Nephron (organoid): Measurements from ENCODE around the gene MAGI1.

ENCODE experiments used
- H3K27ac Mint-ChIP-seq, 3 experiments: 2 replicates each; pipeline ENCODE4 v1.8.0; 2020; ENCODE audit warnings: mixed read lengths in 3 of 3, mild to moderate bottlenecking in 2 of 3, moderate library complexity in 1 of 3
- H3K27me3 Mint-ChIP-seq: 2 replicates; pipeline ENCODE4 v1.8.0; 2021; ENCODE audit warnings: low read depth, mild to moderate bottlenecking, moderate library complexity, mixed read lengths
- H3K36me3 Mint-ChIP-seq: 2 replicates; pipeline ENCODE4 v1.8.0; 2020; ENCODE audit warnings: low read depth, mixed read lengths
- H3K4me1 Mint-ChIP-seq: 2 replicates; pipeline ENCODE4 v1.8.0; 2020; ENCODE audit warnings: mixed read lengths
- H3K4me3 Mint-ChIP-seq, 3 experiments: 2 replicates each; pipeline ENCODE4 v1.8.0; 2020; ENCODE audit warnings: mild to moderate bottlenecking in 3 of 3, mixed read lengths in 3 of 3, moderate library complexity in 2 of 3
- H3K9me3 Mint-ChIP-seq: 2 replicates; pipeline ENCODE4 v1.8.0; 2020; ENCODE audit warnings: mixed read lengths
- CTCF ChIP-seq, 3 experiments: fragments of 200-600 bp; sonication (generic); IDR thresholded peaks; one replicate each; pipeline ENCODE4 v1.5.0; 2021; ENCODE audit warnings: antibody characterized with exemption in 3 of 3; ENCODE audit not compliant: unreplicated experiment in 3 of 3

The MAGI1 gene

GRCh38 chr3:65334045-65334665, 704.6 kb downstream of the MAGI1 start:
- peak in 2 of 3 experiments; percentile 21 to 29 for TF ChIP-seq CTCF (IDR thresholded peaks at IDR 0.05; ENCODE audit: unreplicated experiment in 3 of 3)
- Mint-ChIP-seq H3K4me3 (no peak overlapping the region), H3K9me3 (no peaks in the 10 kb centered on the region), H3K27ac (peak overlapping the region; percentile 36 to 80 (median 80)), H3K36me3 (no peaks in the 10 kb centered on the region), H3K4me1 (peaks cover 28% of the 10 kb centered on the region), H3K27me3 (peaks cover 4% of the 10 kb centered on the region)

- TF ChIP-seq CTCF (IDR thresholded peaks at IDR 0.05; ENCODE audit: unreplicated experiment in 3 of 3): no peak
- peaks cover 2% of the 10 kb centered on the region for H3K9me3 Mint-ChIP-seq
- H3K4me1 Mint-ChIP-seq: peaks cover 24% of the 10 kb centered on the region
- H3K36me3 Mint-ChIP-seq: no peaks in the 10 kb centered on the region
- no peak overlapping the region for H3K27ac Mint-ChIP-seq
- H3K4me3 Mint-ChIP-seq: no peak overlapping the region
- peaks cover 7% of the 10 kb centered on the region for H3K27me3 Mint-ChIP-seq
Observed at GRCh38 chr3:65331730-65332129, 707.0 kb downstream of the MAGI1 start.

GRCh38 chr3:65330072-65330471, 708.6 kb downstream of the MAGI1 start:
- TF ChIP-seq CTCF (IDR thresholded peaks at IDR 0.05; ENCODE audit: unreplicated experiment in 3 of 3): no peak
- Mint-ChIP-seq H3K27ac (no peak overlapping the region), H3K4me1 (peaks cover 23% of the 10 kb centered on the region), H3K36me3 (no peaks in the 10 kb centered on the region), H3K27me3 (peaks cover 7% of the 10 kb centered on the region), H3K4me3 (no peak overlapping the region), H3K9me3 (peaks cover 2% of the 10 kb centered on the region)

GRCh38 chr3:65328148-65328547, 710.6 kb downstream of the MAGI1 start:
- H3K4me3 Mint-ChIP-seq: no peak overlapping the region
- H3K27ac Mint-ChIP-seq: no peak overlapping the region
- no peaks in the 10 kb centered on the region for H3K36me3 Mint-ChIP-seq
- H3K9me3 Mint-ChIP-seq: peaks cover 2% of the 10 kb centered on the region
- H3K27me3 Mint-ChIP-seq: peaks cover 3% of the 10 kb centered on the region
- TF ChIP-seq CTCF (IDR thresholded peaks at IDR 0.05; ENCODE audit: unreplicated experiment in 3 of 3): no peak
- H3K4me1 Mint-ChIP-seq: peaks cover 9% of the 10 kb centered on the region

- Mint-ChIP-seq H3K27ac (no peak overlapping the region), H3K36me3 (no peaks in the 10 kb centered on the region), H3K4me1 (peaks cover 9% of the 10 kb centered on the region), H3K4me3 (no peak overlapping the region), H3K9me3 (peaks cover 2% of the 10 kb centered on the region), H3K27me3 (peaks cover 3% of the 10 kb centered on the region)
- TF ChIP-seq CTCF (IDR thresholded peaks at IDR 0.05; ENCODE audit: unreplicated experiment in 3 of 3): no peak
Observed at GRCh38 chr3:65326574-65326973, 712.1 kb downstream of the MAGI1 start.

- no peak overlapping the region for H3K4me3 Mint-ChIP-seq
- no peaks in the 10 kb centered on the region for H3K4me1 Mint-ChIP-seq
- TF ChIP-seq CTCF (IDR thresholded peaks at IDR 0.05; ENCODE audit: unreplicated experiment in 3 of 3): no peak
- H3K27ac Mint-ChIP-seq: no peak overlapping the region
- no peaks in the 10 kb centered on the region for H3K27me3 Mint-ChIP-seq
- H3K36me3 Mint-ChIP-seq: no peaks in the 10 kb centered on the region
- peaks cover 7% of the 10 kb centered on the region for H3K9me3 Mint-ChIP-seq
Observed at GRCh38 chr3:65322910-65323309, 715.8 kb downstream of the MAGI1 start.
